B cell (primary cell): Measurements from ENCODE around the gene MMAB. TPM values are rescaled to one million over a fixed set of nuclear protein-coding genes. Genes with fewer than 3 reads are reported as not detected.

Experiments
- ATAC-seq: fragments of 200-7000 bp; cut with Tn5 transposase; one replicate; pipeline ENCODE4 v1.10.0; 2021; ENCODE audit warnings: low read depth, mild to moderate bottlenecking, moderate number of reproducible peaks, moderate library complexity
- CTCF ChIA-PET: fragments of 350-600 bp; sonication (Branson Sonifier 250); formaldehyde crosslinking; loops from one replicate; lab custom pipeline; 2021; ENCODE audit warnings: antibody characterized with exemption, inconsistent platforms; lab: Charles Lee
- POLR2A ChIA-PET: fragments of 350-600 bp; sonication (Branson Sonifier 250); formaldehyde crosslinking; loops from one replicate; lab custom pipeline; 2021; ENCODE audit warnings: antibody characterized with exemption; lab: Charles Lee
- DNase-seq: peaks from one replicate; pipeline ENCODE4 v3.0.0; 2013
- H2AFZ ChIP-seq: 2 replicates; pipeline ENCODE4 v1.6.1; 2012; ENCODE audit warnings: mild to moderate bottlenecking, low read depth, low read length; ENCODE audit not compliant: insufficient read depth, poor library complexity, severe bottlenecking
- H3K27ac ChIP-seq, 2 donors: 1 replicate in 1 of 2; 2 replicates in 1 of 2; pipeline ENCODE4 v1.5.1; 2012 to 2013; ENCODE audit warnings: low read length in 2 of 2, mild to moderate bottlenecking in 2 of 2, moderate library complexity in 1 of 2
- H3K27me3 ChIP-seq, 4 experiments: fragments of 200-600 bp in 1 of 4; sonication (generic) in 1 of 4; replicated peaks in 1 of 4; 1 replicate in 2 of 4; 2 replicates in 2 of 4; pipeline versions ENCODE4 v1.6.1 to v1.7.0; 2013 to 2016; ENCODE audit warnings: low read length in 3 of 4, mild to moderate bottlenecking in 2 of 4, mixed read lengths in 1 of 4, moderate library complexity in 1 of 4; ENCODE audit not compliant: insufficient read depth in 4 of 4, control insufficient read depth in 3 of 4; ENCODE audit errors: control extremely low read depth in 1 of 4
- H3K36me3 ChIP-seq, 2 experiments: replicated peaks in 1 of 2; 1 replicate in 1 of 2; 2 replicates in 1 of 2; pipeline versions ENCODE4 v1.6.1 to v1.7.1; 2013; ENCODE audit warnings: low read length in 1 of 2; ENCODE audit not compliant: insufficient read depth in 2 of 2, control insufficient read depth in 1 of 2; ENCODE audit errors: control extremely low read depth in 1 of 2, extremely low read depth in 1 of 2
- H3K4me1 ChIP-seq, 2 donors: fragments of 200-600 bp in 1 of 2; sonication (generic) in 1 of 2; 1 replicate in 1 of 2; 2 replicates in 1 of 2; pipeline versions ENCODE4 v1.5.1 to v1.6.1; 2013 to 2017; ENCODE audit warnings: low read length in 2 of 2; ENCODE audit not compliant: control insufficient read depth in 2 of 2, insufficient read depth in 2 of 2
- H3K4me2 ChIP-seq: replicated peaks from 2 replicates; pipeline ENCODE3; 2012; ENCODE audit warnings: mild to moderate bottlenecking, low read depth, low read length; ENCODE audit not compliant: poor library complexity, severe bottlenecking
- H3K4me3 ChIP-seq, 5 experiments: fragments of 200-600 bp in 1 of 5; sonication (generic) in 1 of 5; 1 replicate in 3 of 5; 2 replicates in 2 of 5; pipeline versions ENCODE4 v1.5.1 to v1.7.0; 2011 to 2016; ENCODE audit warnings: low read length in 4 of 5, mild to moderate bottlenecking in 4 of 5, low read depth in 2 of 5, control low read depth in 1 of 5, moderate library complexity in 1 of 5; ENCODE audit not compliant: insufficient read depth in 1 of 5; ENCODE audit errors: control extremely low read depth in 1 of 5, extremely low read depth in 1 of 5
- H3K79me2 ChIP-seq: fragments of 200-600 bp; sonication (generic); one replicate; pipeline ENCODE4 v1.6.0; 2016; ENCODE audit warnings: low read length; ENCODE audit not compliant: control insufficient read depth, insufficient read depth
- H3K9ac ChIP-seq: fragments of 200-600 bp; sonication (generic); 2 replicates; pipeline ENCODE4 v1.6.1; 2017; ENCODE audit warnings: mild to moderate bottlenecking, low read length, moderate library complexity
- H3K9me3 ChIP-seq, 3 donors: one replicate each; pipeline versions ENCODE4 v1.6.1 to v1.7.1; 2013; ENCODE audit warnings: low read length in 2 of 3; ENCODE audit not compliant: control insufficient read depth in 2 of 3, insufficient read depth in 1 of 3; ENCODE audit errors: control extremely low read depth in 1 of 3
- H4K20me1 ChIP-seq: 2 replicates; pipeline ENCODE4 v1.6.0; 2012; ENCODE audit warnings: mild to moderate bottlenecking, low read length; ENCODE audit not compliant: insufficient read depth, control insufficient read depth, poor library complexity, severe bottlenecking
- H3K27ac Mint-ChIP-seq: one replicate; pipeline ENCODE4 v1.8.0; 2021; ENCODE audit warnings: mixed read lengths
- H3K27me3 Mint-ChIP-seq: one replicate; pipeline ENCODE4 v1.8.0; 2021; ENCODE audit warnings: mixed read lengths
- H3K4me1 Mint-ChIP-seq: one replicate; pipeline ENCODE4 v1.8.0; 2021; ENCODE audit warnings: mixed read lengths
- H3K4me3 Mint-ChIP-seq: one replicate; pipeline ENCODE4 v1.8.0; 2021; ENCODE audit warnings: mixed read lengths
- H3K9me3 Mint-ChIP-seq: one replicate; pipeline ENCODE4 v1.8.0; 2022; ENCODE audit warnings: mixed read lengths; ENCODE audit not compliant: insufficient read depth
- CTCF ChIP-seq: fragments of 200-600 bp; IDR thresholded peaks from one replicate; pipeline ENCODE4 v1.8.0; 2022; ENCODE audit warnings: antibody characterized with exemption, mild to moderate bottlenecking
- EZH2 ChIP-seq: IDR thresholded peaks from 2 replicates; pipeline ENCODE4 v1.6.1; 2012; ENCODE audit warnings: borderline replicate concordance, low read depth, mild to moderate bottlenecking, moderate library complexity, low read length; ENCODE audit not compliant: insufficient read depth, poor library complexity, severe bottlenecking
- WGBS: methylation state at CpG from one replicate; pipeline ENCODE4 v1.1.5; 2013; ENCODE audit warnings: missing lambda C conversion rate; ENCODE audit not compliant: insufficient coverage; 5-methylcytosine and 5-hydroxymethylcytosine counted together
- intact Hi-C: fragments of 100-400 bp; cut with micrococcal nuclease; formaldehyde crosslinking; loops from one replicate; pipeline ENCODE4 v1.10.0; 2022
- polyA plus RNA-seq: library from polyadenylated mRNA; depleted of rRNA; stranded (reverse); fragments of >200 nt; gene quantifications from 2 replicates; pipeline ENCODE4 v1.2.3, GENCODE V29; 2012
- total RNA-seq, 2 donors: library from RNA; stranded (reverse); fragments of 120-200 nt in 1 of 2; gene quantifications; 1 replicate in 1 of 2; 2 replicates in 1 of 2; pipeline versions ENCODE4 v1.2.3 to v1.2.4, GENCODE V29; 2013 to 2022

Gene MMAB
- total and polyA plus RNA-seq, 2 donors (not counting 1 experiment from before 2014, with no cell fraction given), result 15.0 to 20.5 TPM

- Mint-ChIP-seq H3K9me3 (peaks cover 2% of the 10 kb centered on the region), H3K4me3 (no peak overlapping the region), H3K27ac (no peak overlapping the region), H3K27me3 (no peaks in the 10 kb centered on the region), H3K4me1 (no peaks in the 10 kb centered on the region)
- no peak overlapping the region for H3K9ac ChIP-seq
- ChIA-PET CTCF (no interaction called here), POLR2A (no interaction called here)
- no peak overlapping the region for H3K4me3 ChIP-seq
- H2AFZ ChIP-seq, result no peak overlapping the region
- DNase-seq, result no peak
- H3K36me3 ChIP-seq, result peaks cover 0 to 19% of the 10 kb centered on the region in 2 experiments
- H3K27me3 ChIP-seq, result no peaks in the 10 kb centered on the region
- H3K9me3 ChIP-seq, result peaks cover 0 to 22% (median 0%) of the 10 kb centered on the region in 3 donors
- 94% methylated on average over 25 of the region's 30 CpGs for WGBS
- no peaks in the 10 kb centered on the region for H3K79me2 ChIP-seq
- ATAC-seq, result no peak
- intact Hi-C loops, result no loop called here
- TF ChIP-seq CTCF (no peak), EZH2 (no peak)
- H3K27ac ChIP-seq, result no peak overlapping the region
- H4K20me1 ChIP-seq, result no peaks in the 10 kb centered on the region
- H3K4me2 ChIP-seq, result no peak overlapping the region
- H3K4me1 ChIP-seq, result no peaks in the 10 kb centered on the region
Measured at GRCh38 chr12:109560867-109561710, 12.2 kb downstream of the MMAB start.

- no peak overlapping the region for H3K9ac ChIP-seq
- H3K36me3 ChIP-seq, result peaks cover 0 to 11% of the 10 kb centered on the region in 2 experiments
- POLR2A ChIA-PET, result no interaction called here
- H3K79me2 ChIP-seq, result no peaks in the 10 kb centered on the region
- no peak overlapping the region for H2AFZ ChIP-seq
- Mint-ChIP-seq H3K4me1 (no peaks in the 10 kb centered on the region), H3K4me3 (no peak overlapping the region), H3K27ac (no peak overlapping the region), H3K27me3 (no peaks in the 10 kb centered on the region), H3K9me3 (peaks cover 2% of the 10 kb centered on the region)
- CTCF ChIA-PET, result interaction anchor here (0.6 to 0.8 kb wide), 2 partner anchors 18 to 38 kb away, joined by 3 to 4 read pairs; no protein-coding TSS in a partner anchor
- intact Hi-C loops, result no loop called here
- no peak overlapping the region for H3K4me2 ChIP-seq
- no peaks in the 10 kb centered on the region for H3K27me3 ChIP-seq
- DNase-seq, result no peak
- peaks cover 0 to 22% (median 0%) of the 10 kb centered on the region in 3 donors for H3K9me3 ChIP-seq
- no peak overlapping the region for H3K27ac ChIP-seq
- no peaks in the 10 kb centered on the region for H3K4me1 ChIP-seq
- H4K20me1 ChIP-seq, result no peaks in the 10 kb centered on the region
- WGBS, result 95% methylated on average over 10 of the region's 10 CpGs
- H3K4me3 ChIP-seq, result no peak overlapping the region
- no peak for ATAC-seq
- TF ChIP-seq CTCF (no peak), EZH2 (no peak)
Measured at GRCh38 chr12:109559601-109560000, 13.7 kb downstream of the MMAB start.
